ENCODE results near the gene ADARB1. TPM values are rescaled to one million over a fixed set of nuclear protein-coding genes. Genes with fewer than 3 reads are reported as not detected.
"Not testable (repeated sequence)": the region's sequence is repeated elsewhere in the genome, so short reads cannot be mapped to it uniquely, and the experiment has no call there.

The ADARB1 gene
- total RNA-seq: 10 to 100 TPM; 18.2 to 57.6 (median 32.0) TPM

- H3K9me3 ChIP-seq: no peaks in the 10 kb centered on the region
- H3K27ac ChIP-seq: peak within 1 kb of the TSS; percentile 62 to 95 (median 90)
- peaks cover 0 to 34% (median 12%) of the 10 kb centered on the region in 4 donors for H3K4me1 ChIP-seq
- WGBS, 2 donors: 0 to 2% methylated on average over 38 to 44 of the region's 132 CpGs
- TF ChIP-seq EP300 (IDR thresholded peaks at IDR 0.05) (no peak), POLR2A (IDR thresholded peaks at IDR 0.05) (peak; percentile 39 to 71)
- no peaks in the 10 kb centered on the region for H3K27me3 ChIP-seq
- no peak for DNase-seq (ENCODE audit: low spot score in 2 of 2)
- H3K4me3 ChIP-seq: peak within 1 kb of the TSS; percentile 75 to 85 (median 81)
- H3K36me3 ChIP-seq: peaks cover 0 to 9% (median 0%) of the 10 kb centered on the region in 3 donors
Measured at GRCh38 chr21:45074048-45074817, at the start of gene ADARB1. Gene ADARB1 (plus strand): TSS chr21:45074580. CDS start chr21:45171657, 97,077 bp downstream.

DNA sequence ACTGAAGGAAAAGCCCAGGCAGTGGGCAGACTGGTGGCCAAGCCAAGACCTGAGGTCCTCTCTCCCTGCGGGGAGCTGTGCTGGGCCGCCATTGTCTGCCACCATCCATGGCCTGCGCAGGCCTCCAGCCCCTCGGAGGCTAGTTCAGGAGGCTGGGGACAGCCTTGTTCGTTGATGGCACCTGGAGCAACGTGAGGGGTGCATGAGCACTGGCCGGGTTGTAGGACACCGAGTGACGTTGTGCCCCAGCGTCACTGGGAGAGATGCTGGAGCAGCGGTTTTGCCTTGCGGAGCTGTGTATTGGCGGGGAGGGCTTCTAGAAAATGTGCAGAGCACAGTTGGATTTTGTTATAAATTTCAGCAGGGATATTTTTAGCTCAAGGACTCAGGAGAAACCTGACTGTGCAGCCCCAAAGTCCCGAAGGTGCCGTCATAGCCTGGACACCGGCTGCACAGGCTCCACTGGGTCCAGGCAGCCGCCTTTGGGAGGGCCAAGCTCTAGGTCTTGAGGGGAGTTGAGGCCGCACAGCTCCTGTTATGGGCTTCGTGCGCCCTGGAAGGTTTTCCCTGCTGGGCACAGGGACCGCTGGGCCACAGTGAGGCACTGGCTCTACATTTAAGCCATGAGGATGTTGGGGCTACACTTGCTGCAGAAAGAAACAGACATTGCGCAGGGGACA is 48.2 kb upstream of the ADARB1 start:
- WGBS, 2 donors: 92 to 93% methylated on average over 21 to 22 of the region's 22 CpGs
- H3K27ac ChIP-seq: no peak overlapping the region
- no peaks in the 10 kb centered on the region for H3K36me3 ChIP-seq
- no peak overlapping the region for H3K4me3 ChIP-seq
- peak in 1 of 2 donors; percentile 9 for DNase-seq (ENCODE audit: low spot score in 2 of 2)
- no peaks in the 10 kb centered on the region for H3K27me3 ChIP-seq
- peaks cover 0 to 21% (median 9%) of the 10 kb centered on the region in 4 donors for H3K4me1 ChIP-seq
- no peak for TF ChIP-seq POLR2A (IDR thresholded peaks at IDR 0.05)
- TF ChIP-seq CTCF (IDR thresholded peaks at IDR 0.05): no peak
- TF ChIP-seq EP300 (IDR thresholded peaks at IDR 0.05): no peak
- H3K9me3 ChIP-seq: peaks cover 0 to 20% (median 1%) of the 10 kb centered on the region in 4 donors

GRCh38 chr21:45026826-45027225 is 47.6 kb upstream of the ADARB1 start:
- H3K27me3 ChIP-seq: no peaks in the 10 kb centered on the region
- TF ChIP-seq CTCF (IDR thresholded peaks at IDR 0.05) (no peak), POLR2A (IDR thresholded peaks at IDR 0.05) (no peak), EP300 (IDR thresholded peaks at IDR 0.05) (no peak)
- no peak overlapping the region for H3K4me3 ChIP-seq
- no peak for DNase-seq (ENCODE audit: low spot score in 2 of 2)
- no peaks in the 10 kb centered on the region for H3K36me3 ChIP-seq
- WGBS, 2 donors: 71 to 90% methylated on average over 12 of the region's 12 CpGs
- H3K4me1 ChIP-seq: peaks cover 0 to 27% (median 10%) of the 10 kb centered on the region in 4 donors
- no peak overlapping the region for H3K27ac ChIP-seq
- peaks cover 0 to 20% (median 1%) of the 10 kb centered on the region in 4 donors for H3K9me3 ChIP-seq

- Histone ChIP-seq H3K36me3 (no peaks in the 10 kb centered on the region), H3K27ac (no peak overlapping the region), H3K4me3 (no peak overlapping the region), H3K4me1 (peaks cover 0 to 32% (median 10%) of the 10 kb centered on the region in 4 donors), H3K9me3 (peaks cover 0 to 20% (median 1%) of the 10 kb centered on the region in 4 donors), H3K27me3 (no peaks in the 10 kb centered on the region)
- WGBS, 2 donors: 84 to 92% methylated on average over 17 to 18 of the region's 21 CpGs
- peak in 1 of 2 donors; percentile 4 for DNase-seq (ENCODE audit: low spot score in 2 of 2)
- TF ChIP-seq EP300 (IDR thresholded peaks at IDR 0.05): no peak
- no peak for TF ChIP-seq CTCF (IDR thresholded peaks at IDR 0.05)
- TF ChIP-seq POLR2A (IDR thresholded peaks at IDR 0.05): no peak
Measured at GRCh38 chr21:45027241-45028196, 46.9 kb upstream of the ADARB1 start.

- H3K36me3 ChIP-seq, H3K27ac ChIP-seq, H3K4me3 ChIP-seq, H3K27me3 ChIP-seq: not testable (repeated sequence)
- Histone ChIP-seq H3K9me3 (peaks cover 0 to 12% (median under 1%) of the 10 kb centered on the region in 4 donors), H3K4me1 (peaks cover 0 to 44% (median 12%) of the 10 kb centered on the region in 4 donors)
- DNase-seq (ENCODE audit: low spot score in 2 of 2): peak in 1 of 2 donors; percentile 5
- WGBS, 2 donors: 86 to 93% methylated on average over 2 to 8 of the region's 12 CpGs
Measured at GRCh38 chr21:45028645-45029044, 45.7 kb upstream of the ADARB1 start.

Data from tibial nerve (tissue), 4 donors.